Fibroblast of skin of right biceps (primary cell): ENCODE results near the gene NUCB1.
"Not testable (repeated sequence)": the region's sequence is repeated elsewhere in the genome, so short reads cannot be mapped to it uniquely, and the experiment has no call there.

Source experiments
- DNase-seq: peaks from one replicate; pipeline ENCODE4 v3.0.0-alpha.2; 2013

NUCB1 gene

DNA sequence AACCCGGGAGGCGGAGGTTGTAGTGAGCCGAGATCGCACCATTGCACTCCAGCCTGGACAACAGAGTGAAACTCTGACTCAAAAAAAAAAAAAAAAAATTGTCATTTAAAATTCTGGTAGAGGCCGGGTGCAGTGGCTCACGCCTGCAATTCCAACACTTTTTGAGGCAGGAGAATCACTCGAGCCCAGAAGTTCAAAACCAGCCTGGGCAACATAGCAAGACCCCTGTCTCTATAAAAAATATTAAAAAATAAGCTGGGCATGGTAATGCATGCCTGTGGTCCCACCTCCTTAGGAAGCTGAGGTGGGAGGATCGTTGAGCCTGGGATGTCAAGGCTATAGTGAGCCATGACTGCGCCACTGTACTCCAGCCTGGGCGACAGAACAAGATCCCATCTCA is 6.2 kb downstream of the NUCB1 start:
- DNase-seq: no peak

GRCh38 chr19:48907671-48908070 is 7.6 kb downstream of the NUCB1 start:
- no peak for DNase-seq

GRCh38 chr19:48909424-48910077 is 9.4 kb downstream of the NUCB1 start:
- not testable (repeated sequence) for DNase-seq

DNA sequence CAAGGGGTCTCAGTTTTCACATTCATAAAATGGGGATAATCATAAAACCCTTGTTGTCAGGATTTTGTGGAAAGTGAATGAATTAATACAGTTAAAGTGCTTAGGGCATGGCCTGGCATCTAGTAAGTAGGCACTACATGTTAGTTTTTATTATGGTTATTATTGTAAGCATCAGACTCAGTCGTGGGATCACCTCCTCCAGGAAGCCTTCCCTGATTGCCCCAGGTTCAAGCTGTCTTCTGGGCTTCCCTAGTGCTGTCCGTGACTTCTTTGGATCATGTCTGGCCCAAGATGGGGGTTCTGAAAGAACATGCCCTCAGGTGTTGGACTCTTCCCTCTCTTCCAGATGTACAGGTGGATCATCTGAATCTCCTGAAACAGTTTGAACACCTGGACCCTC is 10.7 kb downstream of the NUCB1 start:
- DNase-seq: no peak

DNA sequence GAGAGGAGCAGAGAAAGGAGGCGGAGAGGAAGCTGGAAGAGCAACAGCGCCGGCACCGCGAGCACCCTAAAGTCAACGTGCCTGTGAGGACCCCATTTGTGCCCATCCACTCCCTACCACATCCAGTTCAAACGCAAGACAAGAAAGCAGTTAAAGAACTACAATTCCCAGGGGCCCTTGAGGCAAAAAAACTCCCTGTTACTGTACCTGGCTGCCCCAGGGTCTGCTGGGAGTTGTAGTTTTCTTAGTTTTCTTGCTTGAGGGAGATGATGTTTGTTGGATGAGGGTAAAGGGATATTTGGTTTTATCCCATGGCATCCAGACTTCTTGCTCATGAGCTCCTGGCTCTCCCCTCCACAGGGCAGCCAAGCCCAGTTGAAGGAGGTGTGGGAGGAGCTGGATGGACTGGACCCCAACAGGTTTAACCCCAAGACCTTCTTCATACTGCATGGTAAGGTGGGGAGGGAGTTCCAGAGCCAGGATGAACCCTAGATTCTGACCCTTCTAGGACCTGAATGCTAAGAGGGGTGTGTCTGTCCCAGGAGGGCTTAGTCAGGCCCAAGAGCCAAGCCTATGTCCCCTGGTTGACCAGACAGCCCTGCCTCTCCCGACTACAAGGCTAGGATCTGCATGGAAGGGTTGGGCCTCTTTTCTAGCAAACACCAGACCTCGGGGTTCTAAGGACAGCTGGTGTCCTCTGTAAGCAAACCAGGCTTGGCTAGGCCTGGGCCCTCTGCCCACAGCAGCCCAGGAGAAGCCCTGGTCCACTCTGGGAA is 13.2 kb downstream of the NUCB1 start:
- no peak for DNase-seq

DNA sequence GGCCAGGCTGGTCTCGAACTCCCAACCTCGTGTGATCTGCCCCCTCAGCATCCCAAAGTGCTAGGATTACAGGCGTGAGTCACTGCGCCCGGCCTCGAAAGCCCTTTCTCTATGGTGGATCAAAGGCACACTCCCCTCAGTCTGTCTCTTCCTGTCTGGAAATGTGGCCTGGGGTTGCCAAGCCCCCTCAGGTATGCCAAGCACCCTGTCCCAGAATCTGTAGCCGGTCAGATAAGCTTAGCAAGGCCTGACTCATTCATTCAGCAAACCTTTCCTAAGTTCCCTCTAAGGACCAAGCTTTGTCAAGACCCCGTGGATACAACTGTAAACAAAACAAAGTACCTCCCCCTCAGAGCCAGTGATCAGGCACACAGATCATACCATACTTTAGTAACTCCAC is 14.1 kb downstream of the NUCB1 start:
- no peak for DNase-seq

DNA sequence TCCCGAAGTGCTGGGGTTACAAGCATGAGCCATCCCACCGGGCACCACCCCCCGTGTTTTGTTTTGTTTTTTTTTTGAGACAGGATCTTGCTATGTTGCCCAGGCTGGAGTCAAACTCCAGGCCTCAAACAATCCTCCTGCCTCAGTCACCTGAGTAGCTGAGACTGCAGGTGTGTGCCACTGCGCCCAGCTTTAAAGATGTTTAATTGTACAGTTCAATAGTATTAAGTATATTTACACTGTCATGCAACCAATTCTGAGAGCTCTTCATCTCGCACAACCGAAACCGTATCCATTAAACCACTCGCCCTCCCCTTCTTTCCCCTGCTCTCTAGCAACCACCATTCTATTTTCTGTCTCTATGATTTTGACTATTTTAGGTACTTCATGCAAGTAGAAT is 15.6 kb downstream of the NUCB1 start:
- no peak for DNase-seq

DNA sequence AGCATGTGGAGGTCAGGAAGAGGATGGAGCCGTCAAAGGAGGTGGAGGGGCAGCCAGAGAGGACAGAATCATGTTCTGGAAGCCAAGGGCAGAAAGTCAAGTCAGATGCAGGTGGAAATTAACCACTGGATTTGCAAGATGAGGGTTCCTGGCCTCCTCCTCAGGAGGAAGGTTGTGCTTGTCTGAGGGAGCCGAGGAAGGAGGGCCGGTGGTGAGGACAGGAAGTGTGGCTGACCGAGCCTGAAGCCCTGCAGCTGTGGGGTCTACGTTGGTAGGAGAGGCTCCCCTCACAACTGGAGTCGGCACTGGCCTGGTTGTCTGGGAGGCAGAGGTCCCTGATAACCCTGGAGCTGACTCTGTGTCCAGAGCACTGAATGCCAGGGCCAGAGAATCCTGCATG is 18.0 kb downstream of the NUCB1 start:
- no peak for DNase-seq

DNA sequence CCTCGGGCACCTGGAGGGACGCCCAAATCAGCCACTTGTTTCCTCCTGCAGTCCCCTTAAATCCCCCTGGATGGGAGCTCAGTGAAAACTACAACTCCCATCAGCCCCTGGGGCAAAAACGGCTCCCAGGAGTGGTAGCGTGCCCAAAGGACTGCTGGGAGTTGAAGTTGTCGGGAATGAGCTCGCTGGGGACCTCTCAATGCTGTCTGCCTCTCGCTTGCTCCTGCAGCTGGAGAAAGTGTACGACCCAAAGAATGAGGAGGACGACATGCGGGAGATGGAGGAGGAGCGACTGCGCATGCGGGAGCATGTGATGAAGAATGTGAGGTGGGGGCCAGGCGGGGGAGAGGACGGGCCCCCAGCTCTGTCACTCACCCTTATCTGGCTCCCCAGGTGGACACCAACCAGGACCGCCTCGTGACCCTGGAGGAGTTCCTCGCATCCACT is 18.7 kb downstream of the NUCB1 start:
- DNase-seq: no peak

GRCh38 chr19:48919271-48919670 is 19.2 kb downstream of the NUCB1 start:
- not testable (repeated sequence) for DNase-seq

- DNase-seq: no peak
Observed at GRCh38 chr19:48920949-48921348, 20.8 kb downstream of the NUCB1 start.

GRCh38 chr19:48921721-48922500 is 21.8 kb downstream of the NUCB1 start:
- DNase-seq: no peak

DNA sequence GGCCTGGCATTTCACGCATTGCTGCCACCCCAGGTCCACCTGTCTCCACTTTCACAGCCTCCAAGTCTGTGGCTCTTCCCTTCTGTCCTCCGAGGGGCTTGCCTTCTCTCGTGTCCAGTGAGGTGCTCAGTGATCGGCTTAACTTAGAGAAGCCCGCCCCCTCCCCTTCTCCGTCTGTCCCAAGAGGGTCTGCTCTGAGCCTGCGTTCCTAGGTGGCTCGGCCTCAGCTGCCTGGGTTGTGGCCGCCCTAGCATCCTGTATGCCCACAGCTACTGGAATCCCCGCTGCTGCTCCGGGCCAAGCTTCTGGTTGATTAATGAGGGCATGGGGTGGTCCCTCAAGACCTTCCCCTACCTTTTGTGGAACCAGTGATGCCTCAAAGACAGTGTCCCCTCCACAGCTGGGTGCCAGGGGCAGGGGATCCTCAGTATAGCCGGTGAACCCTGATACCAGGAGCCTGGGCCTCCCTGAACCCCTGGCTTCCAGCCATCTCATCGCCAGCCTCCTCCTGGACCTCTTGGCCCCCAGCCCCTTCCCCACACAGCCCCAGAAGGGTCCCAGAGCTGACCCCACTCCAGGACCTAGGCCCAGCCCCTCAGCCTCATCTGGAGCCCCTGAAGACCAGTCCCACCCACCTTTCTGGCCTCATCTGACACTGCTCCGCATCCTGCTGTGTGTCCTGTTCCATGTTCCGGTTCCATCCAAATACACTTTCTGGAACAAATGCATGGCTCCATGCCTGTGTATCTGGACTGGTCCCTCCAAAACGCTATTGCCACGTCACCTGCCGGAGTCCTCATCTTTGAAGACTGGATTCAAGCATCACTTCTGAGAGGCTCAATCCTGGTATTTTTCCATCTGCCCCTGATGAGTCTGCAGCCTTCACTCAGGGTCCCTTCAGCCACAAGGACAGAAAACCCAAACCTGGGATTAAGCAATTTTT is 22.7 kb downstream of the NUCB1 start:
- DNase-seq: no peak

DNA sequence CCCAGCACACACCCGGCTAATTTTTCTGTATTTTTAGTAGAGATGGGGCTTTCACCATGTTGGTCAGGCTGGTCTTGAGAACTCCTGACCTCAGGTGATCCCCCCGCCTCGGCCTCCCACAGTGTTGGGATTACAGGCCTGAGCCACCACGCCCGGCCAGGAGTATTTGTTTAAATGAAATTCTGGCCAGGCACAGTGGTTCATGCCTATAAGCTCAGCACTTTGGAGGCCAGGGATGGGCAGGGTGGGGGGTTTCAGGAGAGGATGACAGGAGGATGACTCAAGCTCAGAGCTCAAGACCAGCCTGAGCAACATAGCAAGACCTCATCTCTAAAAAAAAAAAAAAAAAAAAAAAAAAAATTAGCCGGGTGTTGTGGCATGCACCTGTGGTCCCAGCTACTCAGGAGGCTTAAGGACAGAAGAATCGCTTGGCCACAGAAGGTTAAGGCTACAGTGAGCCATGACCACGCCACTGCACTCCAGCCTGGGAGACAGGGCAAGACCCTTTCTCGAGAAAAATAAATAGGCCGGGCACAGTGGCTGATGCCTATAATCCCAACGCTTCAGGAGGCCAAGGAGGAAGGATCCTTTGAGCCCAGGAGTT is 25.2 kb downstream of the NUCB1 start:
- peak; percentile 80 for DNase-seq

DNA sequence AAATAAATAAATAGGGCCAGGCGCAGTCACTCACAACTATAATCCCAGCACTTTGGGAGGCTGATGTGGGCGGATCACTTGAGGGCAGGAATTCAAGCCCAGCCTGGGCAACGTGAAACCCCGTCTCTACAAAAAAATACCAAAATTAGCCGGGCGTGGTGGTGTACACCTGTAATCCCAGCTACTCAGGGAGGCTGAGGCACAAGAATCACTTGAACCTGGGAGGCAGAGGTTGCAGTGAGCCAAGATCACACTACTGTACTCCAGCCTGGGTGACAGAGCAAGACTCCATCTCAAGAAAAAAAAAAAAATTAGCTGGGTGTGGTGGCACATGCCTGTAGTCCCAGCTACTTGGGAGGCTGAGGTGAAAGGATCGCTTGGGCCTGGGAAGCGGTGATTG is 25.8 kb downstream of the NUCB1 start:
- not testable (repeated sequence) for DNase-seq

DNA sequence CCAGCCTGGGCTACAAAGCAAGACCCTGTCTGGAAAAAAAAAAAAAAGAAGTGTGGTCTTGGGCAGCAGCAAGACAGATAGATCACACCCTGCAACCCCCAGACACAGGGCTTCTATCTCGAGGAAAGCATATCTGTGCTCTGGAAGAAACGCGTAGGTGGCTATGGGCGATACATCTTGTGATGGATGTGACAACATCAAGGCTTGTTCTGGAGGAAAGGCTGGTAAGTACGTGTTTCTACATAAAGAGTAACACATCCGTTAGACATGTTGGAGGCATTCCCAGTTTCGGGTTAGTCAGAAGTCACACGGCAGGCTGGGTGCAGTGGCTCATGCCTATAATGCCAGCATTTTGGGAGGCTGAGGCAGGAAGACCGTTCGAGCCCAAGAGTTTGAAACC is 26.8 kb downstream of the NUCB1 start:
- DNase-seq: peak; percentile 96

- not testable (repeated sequence) for DNase-seq
Observed at GRCh38 chr19:48927692-48928091, 27.6 kb downstream of the NUCB1 start.

- DNase-seq: no peak
Observed at GRCh38 chr19:48928164-48929025, 28.3 kb downstream of the NUCB1 start.

GRCh38 chr19:48933382-48933932 is 33.3 kb downstream of the NUCB1 start, which contains the start of gene DHDH:
Gene DHDH, plus strand, starts transcription at chr19:48933699. Its CDS starts 23 bp downstream, at chr19:48933722.
- DNase-seq: peak; percentile 42

- DNase-seq: no peak
Observed at GRCh38 chr19:48934837-48935236, 34.7 kb downstream of the NUCB1 start.

DNA sequence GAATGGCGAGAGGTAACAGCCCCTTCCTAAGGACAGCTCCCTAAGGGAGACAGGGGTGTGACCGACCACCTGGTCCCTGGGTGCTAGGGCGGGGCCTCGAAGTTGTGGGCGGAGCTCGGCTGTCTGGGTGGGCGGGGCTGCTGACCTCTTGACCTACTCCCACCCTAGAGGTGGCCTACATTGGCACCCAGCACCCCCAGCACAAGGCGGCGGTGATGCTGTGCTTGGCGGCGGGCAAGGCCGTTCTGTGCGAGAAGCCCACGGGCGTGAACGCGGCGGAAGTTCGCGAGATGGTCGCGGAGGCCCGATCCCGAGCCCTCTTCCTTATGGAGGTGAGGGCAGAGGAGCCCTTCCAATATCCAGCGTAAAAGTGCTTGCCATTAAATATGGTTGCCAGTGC is 35.8 kb downstream of the NUCB1 start:
- DNase-seq: no peak
